Measurements from ENCODE around the gene PLAC8. TPM values are rescaled to one million over a fixed set of nuclear protein-coding genes. Genes with fewer than 3 reads are reported as not detected.
"Not testable (repeated sequence)": the region's sequence is repeated elsewhere in the genome, so short reads cannot be mapped to it uniquely, and the experiment has no call there.

The PLAC8 gene
- total RNA-seq, 1 experiment from 2014 or later, result 6.3 TPM

DNA sequence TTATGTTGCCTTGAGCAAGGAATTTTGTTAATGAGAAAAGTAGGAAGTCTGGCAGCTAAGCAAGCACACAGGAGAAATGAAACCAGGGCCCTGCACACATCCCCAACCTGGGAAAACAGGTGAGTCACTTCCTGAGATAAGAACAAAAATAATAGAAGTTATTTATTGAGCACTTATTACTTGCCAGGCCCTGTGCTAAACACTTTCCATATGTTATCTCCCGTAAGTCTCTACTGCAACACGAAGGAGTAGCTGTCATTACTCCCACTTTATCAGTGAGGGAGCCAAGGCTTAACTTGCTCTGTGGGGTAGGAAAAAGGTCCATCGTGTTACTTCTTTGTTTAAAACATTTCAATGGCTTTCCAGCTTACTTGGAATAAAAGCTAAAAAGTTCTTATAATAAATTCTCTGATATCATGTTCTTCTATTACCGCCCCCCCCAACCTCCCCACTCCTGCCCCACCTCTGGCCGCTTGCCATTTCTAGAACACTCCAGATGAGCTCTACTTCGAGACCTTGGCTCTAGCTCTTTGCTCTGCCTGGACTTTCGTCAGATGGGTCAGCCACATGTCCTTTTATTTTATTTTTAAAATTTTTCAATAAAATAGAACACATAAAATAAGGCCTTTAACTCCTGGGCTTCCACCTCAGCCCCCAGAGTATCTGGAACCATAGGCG, 36.3 kb upstream of the PLAC8 start:
- CTCF ChIA-PET, result interaction anchor here (1.1 kb wide), 1 partner anchor 38 kb away, joined by 3 read pairs; no protein-coding TSS in a partner anchor
- TF ChIP-seq, protein P1, sequence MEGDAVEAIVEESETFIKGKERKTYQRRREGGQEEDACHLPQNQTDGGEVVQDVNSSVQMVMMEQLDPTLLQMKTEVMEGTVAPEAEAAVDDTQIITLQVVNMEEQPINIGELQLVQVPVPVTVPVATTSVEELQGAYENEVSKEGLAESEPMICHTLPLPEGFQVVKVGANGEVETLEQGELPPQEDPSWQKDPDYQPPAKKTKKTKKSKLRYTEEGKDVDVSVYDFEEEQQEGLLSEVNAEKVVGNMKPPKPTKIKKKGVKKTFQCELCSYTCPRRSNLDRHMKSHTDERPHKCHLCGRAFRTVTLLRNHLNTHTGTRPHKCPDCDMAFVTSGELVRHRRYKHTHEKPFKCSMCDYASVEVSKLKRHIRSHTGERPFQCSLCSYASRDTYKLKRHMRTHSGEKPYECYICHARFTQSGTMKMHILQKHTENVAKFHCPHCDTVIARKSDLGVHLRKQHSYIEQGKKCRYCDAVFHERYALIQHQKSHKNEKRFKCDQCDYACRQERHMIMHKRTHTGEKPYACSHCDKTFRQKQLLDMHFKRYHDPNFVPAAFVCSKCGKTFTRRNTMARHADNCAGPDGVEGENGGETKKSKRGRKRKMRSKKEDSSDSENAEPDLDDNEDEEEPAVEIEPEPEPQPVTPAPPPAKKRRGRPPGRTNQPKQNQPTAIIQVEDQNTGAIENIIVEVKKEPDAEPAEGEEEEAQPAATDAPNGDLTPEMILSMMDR (IDR thresholded peaks at IDR 0.05; ENCODE audit: unreplicated experiment), result no peak
- BruUV-seq (replicated peaks), result no TSS peak
- H3K9me3 Mint-ChIP-seq (ENCODE audit: low read depth, unreplicated experiment), result peaks cover 2% of the 10 kb centered on the region
- H3K36me3 Mint-ChIP-seq (ENCODE audit: insufficient read depth, unreplicated experiment), result no peaks in the 10 kb centered on the region
- no peak overlapping the region for H3K4me3 Mint-ChIP-seq (ENCODE audit: low read depth, unreplicated experiment)
- peak overlapping the region; percentile 90 for H3K27ac Mint-ChIP-seq (ENCODE audit: unreplicated experiment)
- intact Hi-C loops (cut with micrococcal nuclease; ENCODE audit: unreplicated experiment), result no loop called here
- H3K4me1 Mint-ChIP-seq (ENCODE audit: low read depth, unreplicated experiment), result peaks cover 21% of the 10 kb centered on the region
- peak; percentile 33 for DNase-seq
- no peaks in the 10 kb centered on the region for H3K27me3 Mint-ChIP-seq (ENCODE audit: unreplicated experiment)

DNA sequence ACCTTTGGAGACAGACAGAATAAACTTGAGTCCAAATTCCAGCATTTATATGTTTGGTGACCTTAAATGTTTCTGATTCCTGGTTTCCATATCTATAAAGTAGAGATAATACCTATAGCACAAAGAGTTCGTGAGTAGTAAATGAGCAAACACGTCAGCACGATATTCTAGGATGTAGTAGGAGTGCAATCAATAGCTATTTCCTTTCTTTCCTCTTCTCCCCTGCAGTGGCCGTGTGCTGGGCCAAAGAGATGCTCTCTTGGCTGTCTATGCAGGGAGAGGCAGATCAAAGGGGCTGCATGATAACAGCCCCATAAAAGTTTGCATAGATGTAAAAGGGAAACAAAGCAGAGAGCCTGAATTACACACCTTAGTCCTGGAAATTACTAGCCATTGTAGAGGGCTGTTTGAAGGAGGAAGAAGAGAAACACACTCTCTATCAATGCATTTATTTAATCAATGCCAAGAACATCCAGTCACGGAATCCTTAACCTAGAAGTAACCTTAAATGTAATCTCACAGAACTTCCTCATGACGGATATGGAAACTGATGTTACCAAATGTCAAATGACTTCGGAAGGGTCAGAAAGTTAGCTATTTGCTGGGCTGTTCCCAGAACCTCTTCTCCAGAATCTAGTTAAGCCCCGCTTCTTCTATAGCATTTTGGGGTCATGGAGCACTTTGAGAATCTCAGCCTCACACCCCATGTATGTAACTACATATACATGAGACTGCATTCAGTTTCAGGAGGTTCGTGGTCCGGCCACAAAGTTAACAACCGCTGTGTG, 35.5 kb upstream of the PLAC8 start:
- intact Hi-C loops (cut with micrococcal nuclease; ENCODE audit: unreplicated experiment), result no loop called here
- Mint-ChIP-seq H3K27ac (ENCODE audit: unreplicated experiment) (peak overlapping the region; percentile 90), H3K9me3 (ENCODE audit: low read depth, unreplicated experiment) (peaks cover 2% of the 10 kb centered on the region), H3K4me1 (ENCODE audit: low read depth, unreplicated experiment) (peaks cover 21% of the 10 kb centered on the region), H3K4me3 (ENCODE audit: low read depth, unreplicated experiment) (peak overlapping the region; percentile 60), H3K36me3 (ENCODE audit: insufficient read depth, unreplicated experiment) (no peaks in the 10 kb centered on the region), H3K27me3 (ENCODE audit: unreplicated experiment) (no peaks in the 10 kb centered on the region)
- TF ChIP-seq, protein P1 (IDR thresholded peaks at IDR 0.05; ENCODE audit: unreplicated experiment), result no peak
- BruUV-seq (replicated peaks), result no TSS peak
- DNase-seq, result no peak
- CTCF ChIA-PET, result interaction anchor here (0.6 to 1.1 kb wide), 2 partner anchors 37 to 76 kb away, joined by 3 read pairs; no protein-coding TSS in a partner anchor

DNA sequence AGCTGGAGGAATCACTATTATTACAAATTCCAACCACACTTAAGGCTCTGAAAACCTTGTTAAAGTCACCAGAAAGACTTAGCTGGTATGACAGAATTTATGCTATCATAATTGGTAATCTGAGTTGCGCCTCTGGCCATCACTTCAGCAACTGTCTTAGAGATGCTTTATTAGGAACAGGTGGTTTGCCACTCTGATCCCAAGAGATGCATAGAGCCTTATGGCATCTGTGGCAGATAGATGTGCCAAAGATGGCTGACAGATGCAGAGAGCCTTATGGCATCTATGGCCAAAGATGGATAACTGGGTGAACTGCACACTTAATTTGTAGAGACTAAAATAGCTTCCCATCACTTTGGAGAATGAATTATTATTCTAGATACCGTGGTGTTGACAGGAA, 32.3 kb upstream of the PLAC8 start:
- Mint-ChIP-seq H3K4me3 (ENCODE audit: low read depth, unreplicated experiment) (no peak overlapping the region), H3K27me3 (ENCODE audit: unreplicated experiment) (no peaks in the 10 kb centered on the region), H3K36me3 (ENCODE audit: insufficient read depth, unreplicated experiment) (no peaks in the 10 kb centered on the region), H3K27ac (ENCODE audit: unreplicated experiment) (no peak overlapping the region), H3K9me3 (ENCODE audit: low read depth, unreplicated experiment) (peaks cover 3% of the 10 kb centered on the region), H3K4me1 (ENCODE audit: low read depth, unreplicated experiment) (peaks cover 13% of the 10 kb centered on the region)
- TF ChIP-seq, protein P1 (IDR thresholded peaks at IDR 0.05; ENCODE audit: unreplicated experiment), result no peak
- intact Hi-C loops (cut with micrococcal nuclease; ENCODE audit: unreplicated experiment), result no loop called here
- CTCF ChIA-PET, result no interaction called here
- no TSS peak for BruUV-seq (replicated peaks)
- DNase-seq, result no peak

DNA sequence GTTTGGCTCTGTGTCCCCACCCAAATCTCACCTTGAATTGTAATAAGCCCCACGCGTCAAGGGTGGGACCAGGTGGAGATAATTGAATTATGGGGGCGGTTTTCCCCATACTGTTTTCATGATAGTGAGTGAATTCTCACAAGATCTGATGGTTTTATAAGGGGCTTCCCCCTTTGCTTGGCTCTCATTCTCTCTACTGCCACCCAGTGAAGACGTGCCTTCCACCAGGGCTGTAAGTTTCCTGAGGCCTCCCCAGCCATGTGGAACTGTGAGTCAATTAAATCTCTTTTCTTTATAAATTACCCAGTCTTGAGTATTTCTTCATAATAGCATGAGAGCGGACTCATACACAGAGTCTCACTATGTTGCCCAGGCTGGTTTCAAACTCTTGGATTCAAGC, 31.2 kb upstream of the PLAC8 start:
- H3K27me3 Mint-ChIP-seq (ENCODE audit: unreplicated experiment); CTCF ChIA-PET; BruUV-seq (replicated peaks); H3K4me3 Mint-ChIP-seq (ENCODE audit: low read depth, unreplicated experiment); H3K27ac Mint-ChIP-seq (ENCODE audit: unreplicated experiment); intact Hi-C loops (cut with micrococcal nuclease; ENCODE audit: unreplicated experiment); DNase-seq; H3K36me3 Mint-ChIP-seq (ENCODE audit: insufficient read depth, unreplicated experiment); H3K9me3 Mint-ChIP-seq (ENCODE audit: low read depth, unreplicated experiment): not testable (repeated sequence)
- peaks cover 13% of the 10 kb centered on the region for H3K4me1 Mint-ChIP-seq (ENCODE audit: low read depth, unreplicated experiment)

Data from Calu3 (cell line).